ENCODE data around the gene TNFRSF1B.
A peak's percentile ranks its signal among the peaks of the same experiment; 100 is the strongest.

The TNFRSF1B gene

DNA sequence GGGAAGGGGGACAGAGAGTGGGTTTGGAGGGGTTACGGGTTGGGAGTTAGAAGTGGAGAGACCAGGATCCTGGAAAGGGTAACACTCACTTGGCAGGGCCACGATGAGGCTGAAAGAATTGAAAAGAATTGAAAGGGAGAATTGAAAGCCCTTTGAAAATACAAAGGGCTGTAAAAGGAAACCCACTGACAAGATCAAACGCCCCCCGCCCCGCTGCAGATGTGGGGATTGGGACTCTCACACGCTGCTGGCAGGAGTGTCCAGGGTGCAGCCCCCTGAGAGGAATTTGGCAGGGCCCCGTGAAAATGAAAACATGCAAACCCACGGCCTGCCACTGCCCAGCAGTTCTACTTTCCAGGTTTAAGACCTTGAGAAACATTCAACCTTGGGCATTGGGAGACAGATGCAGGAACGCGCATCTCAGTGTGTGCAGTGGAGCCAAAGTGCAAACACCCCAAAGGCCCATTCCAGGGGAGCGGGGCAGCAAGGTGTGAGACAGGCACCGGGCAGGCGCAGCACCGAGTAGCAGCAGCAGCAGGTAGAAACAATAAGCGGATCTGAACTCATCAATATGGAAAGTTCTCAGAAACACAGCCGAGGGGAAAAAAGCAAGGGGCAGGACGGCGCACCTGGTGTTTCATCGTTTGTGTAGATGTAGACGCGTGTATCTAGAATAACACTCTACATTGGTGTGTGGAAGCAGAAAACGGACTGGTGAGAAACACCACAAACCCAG lies 8.3 kb upstream of the TNFRSF1B start:
- H3K4me3 ChIP-seq (ENCODE audit: low read length): no peak overlapping the region; the same call in 1 of the 2 replicates
- no peak for TF ChIP-seq ZNF274 (IDR thresholded peaks at IDR 0.05; ENCODE audit: low read depth, low read length)

DNA sequence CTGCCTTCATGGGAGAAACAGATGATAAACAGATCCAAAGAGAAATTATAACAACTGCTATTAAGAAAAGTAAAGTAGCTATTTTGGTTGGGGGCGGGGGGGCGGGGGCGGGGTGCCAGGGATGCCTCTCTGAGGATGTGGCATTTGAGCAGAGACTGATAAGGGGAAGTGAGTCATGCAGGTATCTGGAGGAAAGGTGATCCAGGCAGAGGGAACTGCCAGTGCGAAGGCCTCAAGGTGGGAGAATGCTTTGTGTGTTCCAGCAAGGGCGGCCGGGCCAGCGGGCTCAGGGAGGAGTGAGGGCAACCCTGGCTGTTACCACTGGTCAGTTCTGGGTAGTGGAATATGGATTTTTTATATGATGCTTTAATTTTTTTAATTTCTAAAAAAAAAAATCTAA lies 7.0 kb upstream of the TNFRSF1B start:
- no peak for TF ChIP-seq ZNF274 (IDR thresholded peaks at IDR 0.05; ENCODE audit: low read depth, low read length)
- H3K4me3 ChIP-seq (ENCODE audit: low read length): no peak overlapping the region

DNA sequence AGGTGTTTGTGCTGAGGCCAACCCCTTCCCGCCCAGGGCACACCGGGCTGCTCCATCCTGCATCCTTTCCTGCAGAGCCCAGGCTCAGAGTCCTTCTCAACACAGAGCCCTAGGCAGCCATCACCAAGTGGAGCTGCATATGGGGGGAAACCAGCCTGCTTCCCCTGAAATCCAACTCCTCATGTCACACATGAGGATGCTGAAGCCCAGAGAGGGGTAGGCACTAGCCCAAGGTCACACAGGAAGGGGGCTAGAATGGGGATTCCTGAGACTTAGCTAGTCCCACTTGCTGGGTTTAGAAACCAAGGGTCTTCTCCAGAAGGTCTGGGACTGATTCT lies 5.5 kb upstream of the TNFRSF1B start:
- no peak overlapping the region for H3K4me3 ChIP-seq (ENCODE audit: low read length)
- no peak for TF ChIP-seq ZNF274 (IDR thresholded peaks at IDR 0.05; ENCODE audit: low read depth, low read length)

GRCh38 chr1:12161662-12162458 lies 4.9 kb upstream of the TNFRSF1B start:
- TF ChIP-seq ZNF274 (IDR thresholded peaks at IDR 0.05; ENCODE audit: low read depth, low read length): no peak
- no peak overlapping the region for H3K4me3 ChIP-seq (ENCODE audit: low read length)

DNA sequence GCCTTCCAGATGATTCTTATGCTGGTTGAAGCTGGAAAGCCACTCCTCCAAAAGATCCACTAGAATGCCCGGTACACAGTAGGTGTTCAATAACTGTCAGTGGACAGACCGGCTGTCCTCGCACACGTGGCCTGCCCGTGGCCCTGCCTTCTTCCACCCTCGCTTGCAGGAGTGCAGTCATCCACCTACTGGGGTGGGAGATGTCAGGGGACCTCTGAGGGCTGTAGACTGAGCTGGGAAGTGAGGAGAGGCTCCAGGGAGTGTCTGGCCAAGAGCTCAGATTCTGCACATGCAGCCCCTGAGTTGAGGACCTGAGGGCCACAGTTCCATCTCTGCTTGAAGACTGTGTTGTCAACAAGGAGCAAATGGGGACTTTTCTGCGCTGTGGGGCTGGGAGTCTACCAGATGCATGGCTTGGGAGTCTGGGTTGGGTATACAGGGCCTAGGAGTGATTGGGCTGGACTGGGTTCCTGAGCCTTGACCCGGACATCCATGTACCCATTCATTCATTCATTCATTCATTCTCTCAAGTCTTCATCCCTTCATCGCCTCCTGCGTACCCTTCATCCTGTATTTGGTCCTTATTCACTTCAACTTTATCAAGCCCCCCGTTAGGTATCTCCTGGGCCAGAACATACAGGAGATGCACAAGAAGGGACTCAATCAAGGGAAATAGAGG lies 4.2 kb upstream of the TNFRSF1B start:
- TF ChIP-seq ZNF274 (IDR thresholded peaks at IDR 0.05; ENCODE audit: low read depth, low read length): no peak
- H3K4me3 ChIP-seq (ENCODE audit: low read length): no peak overlapping the region

DNA sequence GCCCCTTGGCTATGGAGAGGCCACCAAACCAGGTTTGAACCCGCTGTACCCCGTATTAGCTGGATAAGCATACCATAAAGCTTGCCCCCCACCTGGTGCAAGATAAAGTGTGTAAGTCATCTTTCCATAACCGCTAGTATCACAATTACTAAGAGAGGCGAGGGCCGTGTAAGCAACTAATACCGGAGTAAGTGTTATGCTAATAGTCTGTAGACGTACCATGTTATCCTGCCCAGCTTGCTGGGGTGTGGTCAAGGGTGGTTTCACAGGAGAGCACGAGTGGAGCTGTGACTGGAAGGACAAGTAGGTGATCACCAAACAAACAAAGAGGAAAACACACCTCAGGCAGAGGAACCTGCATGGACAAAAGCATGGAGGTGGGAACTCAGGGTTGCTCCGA lies 3.6 kb upstream of the TNFRSF1B start:
- TF ChIP-seq ZNF274 (IDR thresholded peaks at IDR 0.05; ENCODE audit: low read depth, low read length): no peak
- H3K4me3 ChIP-seq (ENCODE audit: low read length): no peak overlapping the region

GRCh38 chr1:12164210-12164609 lies 2.6 kb upstream of the TNFRSF1B start:
- no peak overlapping the region for H3K4me3 ChIP-seq (ENCODE audit: low read length)
- TF ChIP-seq ZNF274 (IDR thresholded peaks at IDR 0.05; ENCODE audit: low read depth, low read length): no peak

GRCh38 chr1:12165342-12165741 lies 1.4 kb upstream of the TNFRSF1B start:
- no peak overlapping the region for H3K4me3 ChIP-seq (ENCODE audit: low read length)
- no peak for TF ChIP-seq ZNF274 (IDR thresholded peaks at IDR 0.05; ENCODE audit: low read depth, low read length)

DNA sequence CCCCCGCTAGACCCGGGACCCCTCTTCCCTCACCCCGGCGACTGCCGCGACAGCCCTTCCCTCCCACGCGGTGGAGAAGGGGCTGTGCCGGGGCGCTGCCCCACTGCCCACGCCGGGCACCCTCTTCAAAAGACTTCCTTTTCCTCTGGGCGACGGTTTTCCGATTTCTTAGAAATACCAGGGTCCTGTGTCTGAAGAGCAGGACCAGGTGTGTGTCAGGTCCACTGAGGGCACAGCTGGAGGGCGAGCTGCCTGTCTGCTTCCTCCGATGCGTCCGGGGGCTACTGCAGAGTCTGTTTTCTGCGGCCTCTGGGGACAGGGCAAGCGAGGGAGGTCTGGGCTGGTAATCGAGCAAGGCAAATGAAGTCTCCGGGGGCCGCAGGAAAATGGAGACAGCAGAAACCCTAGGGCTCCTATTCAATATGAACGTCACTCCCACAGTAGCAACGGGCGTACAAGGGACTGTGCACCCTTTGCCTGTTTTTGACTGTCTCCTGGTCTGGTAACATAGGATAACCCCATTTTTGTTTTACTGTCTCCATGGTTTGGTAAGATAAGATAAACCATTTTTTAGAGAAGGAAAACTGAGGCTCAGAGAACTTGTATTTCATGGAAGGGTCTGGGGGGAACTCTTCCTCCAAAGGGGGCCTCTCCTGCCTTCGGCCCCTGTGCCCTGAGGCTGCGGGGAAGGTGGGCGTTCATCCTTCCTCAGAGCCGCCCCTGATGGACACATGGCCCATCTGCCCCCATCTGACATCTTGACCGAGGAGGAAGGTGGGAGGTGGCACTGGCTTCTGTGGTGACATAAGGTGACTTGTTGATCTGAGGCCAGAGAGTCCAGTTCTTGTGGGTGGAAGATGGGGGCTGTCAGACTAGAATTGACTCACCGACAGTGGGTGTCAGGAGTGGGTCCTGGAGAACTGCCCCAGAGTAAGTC lies 970 bp downstream of the TNFRSF1B start:
- no peak for TF ChIP-seq ZNF274 (IDR thresholded peaks at IDR 0.05; ENCODE audit: low read depth, low read length)

DNA sequence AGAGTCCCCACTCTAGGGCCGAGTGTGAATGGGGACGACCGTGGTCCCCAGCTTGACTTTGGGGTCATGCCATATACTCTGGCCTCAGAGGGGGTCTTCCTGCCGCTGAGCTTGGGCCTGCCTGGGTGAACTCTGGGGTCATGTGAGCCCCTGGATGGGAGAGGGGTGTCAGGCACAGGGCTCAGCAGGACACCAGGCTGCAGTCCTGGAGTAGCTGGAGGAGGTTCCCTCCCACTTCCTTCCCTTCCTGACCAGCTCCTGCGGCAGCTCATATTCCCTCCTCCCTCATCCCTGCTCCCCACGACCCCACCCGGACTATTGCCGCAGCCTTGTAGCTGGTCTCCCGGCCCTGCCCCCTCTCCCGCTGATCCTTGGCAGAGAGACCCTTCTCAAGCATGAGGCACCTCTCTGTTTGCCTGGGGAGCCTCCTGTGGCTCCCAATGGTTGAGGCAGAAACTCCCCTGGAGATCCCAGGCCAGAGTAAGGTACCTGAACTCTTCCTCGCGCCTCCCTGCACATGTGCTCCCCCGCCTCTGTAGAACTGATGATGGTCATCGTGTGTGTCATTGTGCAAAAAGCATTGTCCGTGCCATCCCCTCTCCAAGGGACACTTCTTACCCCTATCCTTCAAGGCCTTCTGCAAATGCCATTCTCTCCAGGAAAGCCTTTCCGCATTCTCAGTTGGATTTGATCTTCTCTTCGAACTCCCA lies 1.8 kb downstream of the TNFRSF1B start:
- H3K4me3 ChIP-seq (ENCODE audit: low read length): peak overlapping the region; percentile 61; the same call in 1 of the 2 replicates
- TF ChIP-seq ZNF274 (IDR thresholded peaks at IDR 0.05; ENCODE audit: low read depth, low read length): no peak

More for the DNA sequence above, 970 bp downstream of the TNFRSF1B start:
- H3K4me3 ChIP-seq (ENCODE audit: low read length): peak overlapping the region; percentile 61

DNA sequence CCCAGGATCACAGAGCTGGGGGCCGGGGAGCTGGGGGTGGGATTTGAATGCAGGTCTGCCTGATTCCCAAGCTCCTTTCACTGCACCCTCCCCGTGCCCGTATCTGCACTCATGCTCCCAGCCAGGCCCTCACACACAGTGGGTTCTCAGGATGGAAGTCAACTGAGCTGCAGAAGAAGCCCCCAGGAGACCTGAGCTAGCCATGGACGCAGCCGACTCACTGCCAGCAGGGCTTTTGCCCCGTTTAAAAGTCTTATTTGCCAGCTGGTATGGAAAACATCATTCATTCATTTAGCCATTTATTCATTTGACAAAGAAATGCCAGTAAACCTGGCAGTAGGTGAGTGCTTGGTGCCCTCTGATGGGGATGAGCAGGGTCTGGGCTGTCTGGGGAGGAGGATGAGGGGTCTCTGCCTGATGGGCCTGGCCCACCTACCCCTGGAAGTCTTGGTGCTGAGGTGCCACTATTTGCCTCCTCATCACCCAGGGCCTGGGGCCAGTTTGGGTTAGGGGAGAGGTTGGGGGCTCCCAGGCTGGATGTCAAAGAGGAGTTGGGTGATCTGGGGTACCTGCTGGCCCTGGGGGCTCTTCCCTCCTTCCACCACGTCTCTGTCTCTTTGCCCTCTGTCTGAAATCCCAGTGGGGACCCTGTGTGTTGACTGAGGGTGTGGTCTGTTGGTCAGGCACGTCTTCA lies 2.8 kb downstream of the TNFRSF1B start:
- no peak for TF ChIP-seq ZNF274 (IDR thresholded peaks at IDR 0.05; ENCODE audit: low read depth, low read length)
- no peak overlapping the region for H3K4me3 ChIP-seq (ENCODE audit: low read length)

DNA sequence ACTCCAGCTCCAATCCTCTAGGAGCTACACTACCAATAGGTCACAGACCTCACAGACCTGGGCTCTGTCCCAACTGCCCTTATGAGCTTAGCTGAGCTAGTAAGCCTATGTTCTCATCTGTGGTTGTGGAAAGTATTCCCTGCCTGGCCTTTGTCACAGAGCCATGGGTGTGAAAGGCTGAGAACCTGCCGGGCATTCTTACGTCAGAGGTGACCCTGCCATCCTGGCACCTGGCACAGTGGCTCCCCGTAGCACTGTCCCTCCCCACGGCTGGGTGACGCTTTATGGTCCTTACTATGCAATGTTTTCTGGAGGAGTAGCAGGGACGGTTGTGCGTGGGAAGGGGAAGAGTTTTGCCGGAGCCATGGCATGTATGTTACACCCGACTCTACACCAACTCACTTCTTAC lies 3.5 kb downstream of the TNFRSF1B start:
- no peak overlapping the region for H3K4me3 ChIP-seq (ENCODE audit: low read length)
- no peak for TF ChIP-seq ZNF274 (IDR thresholded peaks at IDR 0.05; ENCODE audit: low read depth, low read length)
